Caco-2 (cell line): Measurements from ENCODE around the gene PPP1R36. TPM values are rescaled to one million over a fixed set of nuclear protein-coding genes. Genes with fewer than 3 reads are reported as not detected.
"Not testable (repeated sequence)": the region's sequence is repeated elsewhere in the genome, so short reads cannot be mapped to it uniquely, and the experiment has no call there.

Source experiments
- BruUV-seq: library from RNA; stranded (reverse); fragments of 400-500 nt; replicated peaks from 2 replicates; lab custom pipeline; 2021; lab: Mats Ljungman, UMichigan
- CTCF ChIA-PET: fragments of 300-600 bp; sonication (Branson Sonifier 250); formaldehyde crosslinking; loops from one replicate; lab custom pipeline; 2022; ENCODE audit warnings: antibody characterized with exemption; lab: Charles Lee
- POLR2A ChIA-PET: fragments of 300-600 bp; sonication (Branson Sonifier 250); formaldehyde crosslinking; loops from one replicate; lab custom pipeline; 2022; ENCODE audit warnings: antibody characterized with exemption; lab: Charles Lee
- DNase-seq, 2 experiments: peaks; one replicate each; pipeline versions ENCODE4 v3.0.0 to v3.0.0-alpha.2; 2020 to 2022
- H3K27me3 ChIP-seq: replicated peaks from 2 replicates; pipeline ENCODE4 v1.6.0; 2011; ENCODE audit warnings: low read length; ENCODE audit not compliant: control insufficient read depth, insufficient read depth
- H3K36me3 ChIP-seq: 2 replicates; pipeline ENCODE4 v1.5.1; 2011; ENCODE audit warnings: low read length; ENCODE audit not compliant: control insufficient read depth, insufficient read depth
- H3K4me1 ChIP-seq: fragments of 250-450 bp; sonication (Bioruptor Pico); 2 replicates; pipeline ENCODE4 v1.5.1; 2020; ENCODE audit warnings: mild to moderate bottlenecking
- H3K4me3 ChIP-seq: 2 replicates; pipeline ENCODE4 v1.5.1; 2011; ENCODE audit warnings: low read depth, mild to moderate bottlenecking, control low read depth, low read length
- H3K9me3 ChIP-seq: fragments of 250-450 bp; sonication (Bioruptor Pico); 2 replicates; pipeline ENCODE4 v1.5.1; 2020; ENCODE audit warnings: mild to moderate bottlenecking, moderate library complexity
- H3K27ac Mint-ChIP-seq: one replicate; pipeline ENCODE4 v1.8.0; 2022; ENCODE audit warnings: mixed read lengths; ENCODE audit not compliant: unreplicated experiment
- H3K27me3 Mint-ChIP-seq: one replicate; pipeline ENCODE4 v1.8.0; 2022; ENCODE audit warnings: mixed read lengths; ENCODE audit not compliant: insufficient read depth, unreplicated experiment
- H3K36me3 Mint-ChIP-seq: one replicate; pipeline ENCODE4 v1.8.0; 2022; ENCODE audit warnings: mild to moderate bottlenecking, mixed read lengths; ENCODE audit not compliant: insufficient read depth, unreplicated experiment
- H3K4me1 Mint-ChIP-seq: one replicate; pipeline ENCODE4 v1.8.0; 2022; ENCODE audit warnings: low read depth, mixed read lengths; ENCODE audit not compliant: unreplicated experiment
- H3K4me3 Mint-ChIP-seq: one replicate; pipeline ENCODE4 v1.8.0; 2022; ENCODE audit warnings: mild to moderate bottlenecking, moderate library complexity, mixed read lengths; ENCODE audit not compliant: unreplicated experiment
- H3K9me3 Mint-ChIP-seq: one replicate; pipeline ENCODE4 v1.8.0; 2022; ENCODE audit warnings: mixed read lengths; ENCODE audit not compliant: unreplicated experiment
- intact Hi-C: fragments of 100-400 bp; cut with micrococcal nuclease; formaldehyde crosslinking; loops from one replicate; pipeline ENCODE4 v1.10.0; 2022; ENCODE audit not compliant: unreplicated experiment
- total RNA-seq: library from RNA; stranded (reverse); gene quantifications from 2 replicates; pipeline ENCODE4 v1.2.3, GENCODE V29; 2022
- TF ChIP-seq, protein P1 (sequence below), 2 experiments: fragments of 200-600 bp in 1 of 2; IDR thresholded peaks; 1 replicate in 1 of 2; 2 replicates in 1 of 2; pipeline versions ENCODE4 v1.5.1 to v1.8.0; 2011 to 2022; ENCODE audit warnings: antibody characterized with exemption in 1 of 2, control low read depth in 1 of 2, inconsistent platforms in 1 of 2, low read depth in 1 of 2, low read length in 1 of 2, mild to moderate bottlenecking in 1 of 2, moderate library complexity in 1 of 2; ENCODE audit not compliant: insufficient read depth in 1 of 2, severe bottlenecking in 1 of 2, unreplicated experiment in 1 of 2

The PPP1R36 gene
- total RNA-seq, 1 experiment from 2014 or later = 2.9 TPM

DNA sequence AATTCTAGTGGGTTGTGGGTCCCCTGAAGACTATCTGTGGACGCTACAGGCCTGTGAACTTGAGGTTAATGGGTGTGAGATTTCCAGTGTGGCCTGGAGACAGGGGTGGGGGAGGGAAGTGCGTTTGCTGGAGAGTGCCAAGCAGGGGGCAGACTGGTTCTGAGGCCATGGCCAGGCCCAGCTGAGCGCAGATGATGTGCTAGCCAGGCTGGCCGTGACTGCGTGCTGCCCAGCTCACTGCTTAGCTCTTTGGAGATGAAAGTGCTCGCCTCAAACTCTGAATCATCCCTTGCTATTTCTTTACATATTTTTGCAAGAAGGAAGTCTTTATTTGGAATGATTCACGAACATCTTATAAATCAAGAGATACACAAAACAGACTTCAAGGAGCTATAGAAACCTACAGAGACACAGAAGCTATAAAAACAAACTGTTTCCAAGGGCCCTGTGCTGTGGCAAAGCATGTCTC, 79.2 kb downstream of the PPP1R36 start:
- ChIA-PET CTCF (no interaction called here), POLR2A (interaction anchor here (1.0 kb wide), 1 partner anchor 16 kb away, joined by 4 read pairs; no protein-coding TSS in a partner anchor)
- Mint-ChIP-seq H3K27me3 (no peaks in the 10 kb centered on the region), H3K27ac (no peak overlapping the region), H3K9me3 (no peaks in the 10 kb centered on the region), H3K4me1 (peaks cover 24% of the 10 kb centered on the region), H3K36me3 (no peaks in the 10 kb centered on the region), H3K4me3 (no peak overlapping the region)
- H3K4me3 ChIP-seq = no peak overlapping the region
- H3K36me3 ChIP-seq = no peaks in the 10 kb centered on the region
- H3K9me3 ChIP-seq = no peaks in the 10 kb centered on the region
- TF ChIP-seq, protein P1, sequence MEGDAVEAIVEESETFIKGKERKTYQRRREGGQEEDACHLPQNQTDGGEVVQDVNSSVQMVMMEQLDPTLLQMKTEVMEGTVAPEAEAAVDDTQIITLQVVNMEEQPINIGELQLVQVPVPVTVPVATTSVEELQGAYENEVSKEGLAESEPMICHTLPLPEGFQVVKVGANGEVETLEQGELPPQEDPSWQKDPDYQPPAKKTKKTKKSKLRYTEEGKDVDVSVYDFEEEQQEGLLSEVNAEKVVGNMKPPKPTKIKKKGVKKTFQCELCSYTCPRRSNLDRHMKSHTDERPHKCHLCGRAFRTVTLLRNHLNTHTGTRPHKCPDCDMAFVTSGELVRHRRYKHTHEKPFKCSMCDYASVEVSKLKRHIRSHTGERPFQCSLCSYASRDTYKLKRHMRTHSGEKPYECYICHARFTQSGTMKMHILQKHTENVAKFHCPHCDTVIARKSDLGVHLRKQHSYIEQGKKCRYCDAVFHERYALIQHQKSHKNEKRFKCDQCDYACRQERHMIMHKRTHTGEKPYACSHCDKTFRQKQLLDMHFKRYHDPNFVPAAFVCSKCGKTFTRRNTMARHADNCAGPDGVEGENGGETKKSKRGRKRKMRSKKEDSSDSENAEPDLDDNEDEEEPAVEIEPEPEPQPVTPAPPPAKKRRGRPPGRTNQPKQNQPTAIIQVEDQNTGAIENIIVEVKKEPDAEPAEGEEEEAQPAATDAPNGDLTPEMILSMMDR (IDR thresholded peaks at IDR 0.05; ENCODE audit: insufficient read depth in 1 of 2, low read depth in 1 of 2, low read length in 1 of 2, severe bottlenecking in 1 of 2, unreplicated experiment in 1 of 2) = no peak
- peaks cover 28% of the 10 kb centered on the region for H3K4me1 ChIP-seq
- no TSS peak for BruUV-seq
- intact Hi-C loops = no loop called here
- H3K27me3 ChIP-seq = no peaks in the 10 kb centered on the region
- DNase-seq = no peak

- Mint-ChIP-seq H3K4me1 (peaks cover 14% of the 10 kb centered on the region), H3K27me3 (no peaks in the 10 kb centered on the region), H3K36me3 (no peaks in the 10 kb centered on the region), H3K4me3 (no peak overlapping the region), H3K9me3 (no peaks in the 10 kb centered on the region), H3K27ac (no peak overlapping the region)
- intact Hi-C loops = no loop called here
- BruUV-seq = no TSS peak
- CTCF ChIA-PET = no interaction called here
- Histone ChIP-seq H3K9me3 (no peaks in the 10 kb centered on the region), H3K27me3 (no peaks in the 10 kb centered on the region), H3K4me1 (peaks cover 16% of the 10 kb centered on the region), H3K36me3 (no peaks in the 10 kb centered on the region), H3K4me3 (no peak overlapping the region)
- no peak for DNase-seq
- TF ChIP-seq, protein P1 (IDR thresholded peaks at IDR 0.05; ENCODE audit: insufficient read depth in 1 of 2, low read depth in 1 of 2, low read length in 1 of 2, severe bottlenecking in 1 of 2, unreplicated experiment in 1 of 2) = no peak
- POLR2A ChIA-PET = no interaction called here
These were observed 81.0 kb downstream of the PPP1R36 start for GRCh38 chr14:64630778-64631177.

- CTCF ChIA-PET, H3K36me3 ChIP-seq, POLR2A ChIA-PET, intact Hi-C loops, H3K27me3 ChIP-seq, H3K4me1 Mint-ChIP-seq, H3K27ac Mint-ChIP-seq, DNase-seq, H3K9me3 ChIP-seq, H3K27me3 Mint-ChIP-seq, BruUV-seq, H3K4me3 ChIP-seq, H3K36me3 Mint-ChIP-seq, H3K4me3 Mint-ChIP-seq, H3K9me3 Mint-ChIP-seq: not testable (repeated sequence)
- H3K4me1 ChIP-seq = peaks cover 12% of the 10 kb centered on the region
These were observed 81.5 kb downstream of the PPP1R36 start for GRCh38 chr14:64631222-64631621.
